Liver (tissue), 9 donors: ENCODE results near the gene PPP1R3G. TPM values are rescaled to one million over a fixed set of nuclear protein-coding genes. Genes with fewer than 3 reads are reported as not detected.
A peak's percentile ranks its signal among the peaks of the same experiment; 100 is the strongest.

Source experiments
- DNase-seq: peaks from one replicate; pipeline ENCODE4 v3.0.0-alpha.2; 2017; ENCODE audit warnings: low spot score
- H3K27ac ChIP-seq, 2 donors: one replicate each; pipeline ENCODE4 v1.7.0; 2013; ENCODE audit warnings: inconsistent platforms in 2 of 2, low read length in 2 of 2, control low read depth in 1 of 2, low read depth in 1 of 2, mild to moderate bottlenecking in 1 of 2
- H3K27me3 ChIP-seq, 4 donors: one replicate each; pipeline versions ENCODE4 v1.6.1 to v1.7.0; 2013; ENCODE audit warnings: low read length in 3 of 4, inconsistent platforms in 1 of 4, mild to moderate bottlenecking in 1 of 4, moderate library complexity in 1 of 4; ENCODE audit not compliant: control insufficient read depth in 4 of 4, insufficient read depth in 4 of 4
- H3K36me3 ChIP-seq, 4 donors: one replicate each; pipeline versions ENCODE4 v1.6.1 to v1.7.0; 2013; ENCODE audit warnings: low read length in 3 of 4, mild to moderate bottlenecking in 3 of 4, low read depth in 1 of 4, moderate library complexity in 1 of 4; ENCODE audit not compliant: control insufficient read depth in 4 of 4, insufficient read depth in 3 of 4
- H3K4me1 ChIP-seq, 4 donors: one replicate each; pipeline versions ENCODE4 v1.6.1 to v1.7.0; 2013; ENCODE audit warnings: low read length in 3 of 4, mild to moderate bottlenecking in 3 of 4, moderate library complexity in 1 of 4; ENCODE audit not compliant: control insufficient read depth in 4 of 4, insufficient read depth in 4 of 4
- H3K4me3 ChIP-seq, 3 donors: one replicate each; pipeline versions ENCODE4 v1.6.1 to v1.7.0; 2013; ENCODE audit warnings: low read length in 3 of 3, control low read depth in 1 of 3, low read depth in 1 of 3, mild to moderate bottlenecking in 1 of 3
- H3K9ac ChIP-seq, 2 donors: one replicate each; pipeline ENCODE4 v1.7.0; 2013; ENCODE audit warnings: low read length in 2 of 2, mild to moderate bottlenecking in 2 of 2, moderate library complexity in 2 of 2, control low read depth in 1 of 2, low read depth in 1 of 2
- H3K9me3 ChIP-seq, 4 donors: one replicate each; pipeline versions ENCODE4 v1.6.1 to v1.7.0; 2013; ENCODE audit warnings: low read length in 3 of 4; ENCODE audit not compliant: control insufficient read depth in 4 of 4
- EGR1 ChIP-seq, 2 donors: IDR thresholded peaks; 2 replicates each; pipeline ENCODE4 v1.6.1; 2016 to 2018; ENCODE audit warnings: antibody characterized with exemption in 2 of 2, low read depth in 2 of 2
- FOXA1 ChIP-seq: IDR thresholded peaks from 2 replicates; pipeline ENCODE4 v1.6.1; 2016; ENCODE audit warnings: antibody characterized with exemption
- FOXA2 ChIP-seq: IDR thresholded peaks from 2 replicates; pipeline ENCODE4 v1.6.1; 2016; ENCODE audit warnings: antibody characterized with exemption
- GABPA ChIP-seq, 2 donors: IDR thresholded peaks in 1 of 2; conservative IDR thresholded peaks in 1 of 2; 2 replicates each; pipeline ENCODE4 v1.6.1; 2016; ENCODE audit warnings: antibody characterized with exemption in 2 of 2, mild to moderate bottlenecking in 1 of 2, moderate library complexity in 1 of 2
- HNF4A ChIP-seq, 2 donors: conservative IDR thresholded peaks; 2 replicates each; pipeline ENCODE4 v1.6.1; 2016; ENCODE audit warnings: antibody characterized with exemption in 2 of 2, mild to moderate bottlenecking in 2 of 2
- HNF4G ChIP-seq: IDR thresholded peaks from 2 replicates; pipeline ENCODE4 v1.6.1; 2016; ENCODE audit warnings: antibody characterized with exemption
- JUND ChIP-seq, 2 donors: IDR thresholded peaks; 2 replicates each; pipeline ENCODE4 v1.6.1; 2016; ENCODE audit warnings: antibody characterized with exemption in 2 of 2
- RAD21 ChIP-seq, 2 donors: IDR thresholded peaks; 2 replicates each; pipeline ENCODE4 v1.6.1; 2016; ENCODE audit warnings: antibody characterized with exemption in 2 of 2, mild to moderate bottlenecking in 2 of 2
- RXRA ChIP-seq, 2 donors: IDR thresholded peaks; 2 replicates each; pipeline ENCODE4 v1.6.1; 2017 to 2018; ENCODE audit warnings: antibody characterized with exemption in 2 of 2, mild to moderate bottlenecking in 1 of 2
- TAF1 ChIP-seq: conservative IDR thresholded peaks from 2 replicates; pipeline ENCODE4 v1.6.1; 2016; ENCODE audit warnings: antibody characterized with exemption, mild to moderate bottlenecking
- YY1 ChIP-seq: IDR thresholded peaks from 2 replicates; pipeline ENCODE4 v1.6.1; 2016; ENCODE audit warnings: antibody characterized with exemption, mild to moderate bottlenecking
- ZBTB33 ChIP-seq: IDR thresholded peaks from 2 replicates; pipeline ENCODE4 v1.6.1; 2016; ENCODE audit warnings: antibody characterized with exemption
- WGBS: extraction: QIAGEN DNeasy Blood & Tissue Kit; methylation state at CpG from one replicate; pipeline ENCODE4 v1.1.7; 2013; 5-methylcytosine and 5-hydroxymethylcytosine counted together
- polyA plus RNA-seq, 2 donors: library from polyadenylated mRNA; stranded (reverse) in 1 of 2; unstranded in 1 of 2; fragments of 200-250 nt in 1 of 2; fragments of >200 nt in 1 of 2; fragmentation: Nextera tagmentation in 1 of 2; extraction: Ambion mirVana in 1 of 2; gene quantifications; one replicate each; pipeline versions ENCODE4 v1.2.1 to v1.2.3, GENCODE V29; 2013 to 2015
- total RNA-seq, 2 donors: library from RNA; depleted of rRNA; stranded (reverse); fragments of >200 nt; gene quantifications; one replicate each; pipeline ENCODE4 v1.2.3, GENCODE V29; 2014
- TF ChIP-seq, protein P1 (sequence below): IDR thresholded peaks from 2 replicates; pipeline ENCODE4 v1.6.1; 2016; ENCODE audit warnings: antibody characterized with exemption, mild to moderate bottlenecking
- TF ChIP-seq, protein P2 (sequence below): fragments of 150-350 bp; IDR thresholded peaks from 2 replicates; pipeline ENCODE4 v1.5.1; 2017; ENCODE audit warnings: improper control_type of control experiment, low read depth, low read length; ENCODE audit not compliant: missing input control
- TF ChIP-seq, protein P3 (sequence below): IDR thresholded peaks from 2 replicates; pipeline ENCODE4 v1.6.1; 2016; ENCODE audit warnings: antibody characterized with exemption
- TF ChIP-seq, protein P4 (sequence below): IDR thresholded peaks from 2 replicates; pipeline ENCODE4 v1.6.1; 2016; ENCODE audit warnings: antibody characterized with exemption
- donor health status: healthy.
- donor health status: healthy.
- donor health status: healthy.
- donor health status: healthy.
- donor health status: healthy.

PPP1R3G gene
- total and polyA plus RNA-seq, 4 donors = 0.25 to 3.0 (median 0.47) TPM

DNA sequence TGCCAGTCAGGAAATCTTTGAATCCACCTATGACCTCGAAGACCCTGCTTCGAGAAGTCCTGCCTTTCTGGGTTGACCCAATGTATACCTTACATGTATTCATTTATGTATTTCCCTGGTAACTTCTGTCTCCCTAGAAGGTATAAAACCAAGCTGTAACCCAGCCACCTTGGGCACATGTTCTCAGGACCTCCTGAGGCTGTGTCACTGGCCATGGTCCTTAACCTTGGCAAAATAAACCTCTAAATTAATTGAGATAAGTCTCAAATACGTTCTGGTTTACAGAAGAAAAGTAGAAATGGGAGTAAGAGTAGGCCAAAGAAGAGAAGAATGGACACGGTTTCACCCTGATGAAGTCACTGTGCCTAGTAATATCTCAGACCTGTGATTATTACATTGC lies 30.0 kb upstream of the PPP1R3G start:
- Histone ChIP-seq H3K27ac (no peak overlapping the region), H3K9ac (no peak overlapping the region), H3K4me3 (no peak overlapping the region), H3K4me1 (peaks cover 0 to 11% (median 2%) of the 10 kb centered on the region in 4 donors), H3K9me3 (peaks cover 0 to 7% (median 2%) of the 10 kb centered on the region in 4 donors), H3K27me3 (no peaks in the 10 kb centered on the region), H3K36me3 (no peaks in the 10 kb centered on the region)
- DNase-seq = no peak
- TF ChIP-seq, protein P1, sequence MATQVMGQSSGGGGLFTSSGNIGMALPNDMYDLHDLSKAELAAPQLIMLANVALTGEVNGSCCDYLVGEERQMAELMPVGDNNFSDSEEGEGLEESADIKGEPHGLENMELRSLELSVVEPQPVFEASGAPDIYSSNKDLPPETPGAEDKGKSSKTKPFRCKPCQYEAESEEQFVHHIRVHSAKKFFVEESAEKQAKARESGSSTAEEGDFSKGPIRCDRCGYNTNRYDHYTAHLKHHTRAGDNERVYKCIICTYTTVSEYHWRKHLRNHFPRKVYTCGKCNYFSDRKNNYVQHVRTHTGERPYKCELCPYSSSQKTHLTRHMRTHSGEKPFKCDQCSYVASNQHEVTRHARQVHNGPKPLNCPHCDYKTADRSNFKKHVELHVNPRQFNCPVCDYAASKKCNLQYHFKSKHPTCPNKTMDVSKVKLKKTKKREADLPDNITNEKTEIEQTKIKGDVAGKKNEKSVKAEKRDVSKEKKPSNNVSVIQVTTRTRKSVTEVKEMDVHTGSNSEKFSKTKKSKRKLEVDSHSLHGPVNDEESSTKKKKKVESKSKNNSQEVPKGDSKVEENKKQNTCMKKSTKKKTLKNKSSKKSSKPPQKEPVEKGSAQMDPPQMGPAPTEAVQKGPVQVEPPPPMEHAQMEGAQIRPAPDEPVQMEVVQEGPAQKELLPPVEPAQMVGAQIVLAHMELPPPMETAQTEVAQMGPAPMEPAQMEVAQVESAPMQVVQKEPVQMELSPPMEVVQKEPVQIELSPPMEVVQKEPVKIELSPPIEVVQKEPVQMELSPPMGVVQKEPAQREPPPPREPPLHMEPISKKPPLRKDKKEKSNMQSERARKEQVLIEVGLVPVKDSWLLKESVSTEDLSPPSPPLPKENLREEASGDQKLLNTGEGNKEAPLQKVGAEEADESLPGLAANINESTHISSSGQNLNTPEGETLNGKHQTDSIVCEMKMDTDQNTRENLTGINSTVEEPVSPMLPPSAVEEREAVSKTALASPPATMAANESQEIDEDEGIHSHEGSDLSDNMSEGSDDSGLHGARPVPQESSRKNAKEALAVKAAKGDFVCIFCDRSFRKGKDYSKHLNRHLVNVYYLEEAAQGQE = no peak
- TF ChIP-seq YY1 (no peak), EGR1 (IDR thresholded peaks at IDR 0.05; ENCODE audit: low read depth in 2 of 2) (no peak), RXRA (IDR thresholded peaks at IDR 0.05) (no peak), HNF4A (conservative IDR thresholded peaks at IDR 0.05) (no peak), GABPA (IDR thresholded peaks at IDR 0.05 in 1 of 2, conservative IDR thresholded peaks at IDR 0.05 in 1 of 2) (no peak), FOXA1 (no peak), FOXA2 (no peak)
- 89% methylated on average over 4 of the region's 4 CpGs for WGBS

- H3K4me1 ChIP-seq = peaks cover 6 to 18% (median 10%) of the 10 kb centered on the region in 4 donors
- H3K36me3 ChIP-seq = no peaks in the 10 kb centered on the region
- no peak for TF ChIP-seq YY1
- no peak for TF ChIP-seq TAF1
- no peak for TF ChIP-seq FOXA1
- no peak for TF ChIP-seq JUND (IDR thresholded peaks at IDR 0.05)
- TF ChIP-seq, protein P2, sequence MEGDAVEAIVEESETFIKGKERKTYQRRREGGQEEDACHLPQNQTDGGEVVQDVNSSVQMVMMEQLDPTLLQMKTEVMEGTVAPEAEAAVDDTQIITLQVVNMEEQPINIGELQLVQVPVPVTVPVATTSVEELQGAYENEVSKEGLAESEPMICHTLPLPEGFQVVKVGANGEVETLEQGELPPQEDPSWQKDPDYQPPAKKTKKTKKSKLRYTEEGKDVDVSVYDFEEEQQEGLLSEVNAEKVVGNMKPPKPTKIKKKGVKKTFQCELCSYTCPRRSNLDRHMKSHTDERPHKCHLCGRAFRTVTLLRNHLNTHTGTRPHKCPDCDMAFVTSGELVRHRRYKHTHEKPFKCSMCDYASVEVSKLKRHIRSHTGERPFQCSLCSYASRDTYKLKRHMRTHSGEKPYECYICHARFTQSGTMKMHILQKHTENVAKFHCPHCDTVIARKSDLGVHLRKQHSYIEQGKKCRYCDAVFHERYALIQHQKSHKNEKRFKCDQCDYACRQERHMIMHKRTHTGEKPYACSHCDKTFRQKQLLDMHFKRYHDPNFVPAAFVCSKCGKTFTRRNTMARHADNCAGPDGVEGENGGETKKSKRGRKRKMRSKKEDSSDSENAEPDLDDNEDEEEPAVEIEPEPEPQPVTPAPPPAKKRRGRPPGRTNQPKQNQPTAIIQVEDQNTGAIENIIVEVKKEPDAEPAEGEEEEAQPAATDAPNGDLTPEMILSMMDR = no peak
- TF ChIP-seq RXRA (IDR thresholded peaks at IDR 0.05) = no peak
- no peak for TF ChIP-seq FOXA2
- no peak for TF ChIP-seq RAD21 (IDR thresholded peaks at IDR 0.05)
- TF ChIP-seq HNF4G = no peak
- TF ChIP-seq, protein P3, sequence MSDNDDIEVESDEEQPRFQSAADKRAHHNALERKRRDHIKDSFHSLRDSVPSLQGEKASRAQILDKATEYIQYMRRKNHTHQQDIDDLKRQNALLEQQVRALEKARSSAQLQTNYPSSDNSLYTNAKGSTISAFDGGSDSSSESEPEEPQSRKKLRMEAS = no peak
- TF ChIP-seq HNF4A (conservative IDR thresholded peaks at IDR 0.05) = no peak
- TF ChIP-seq, protein P4, sequence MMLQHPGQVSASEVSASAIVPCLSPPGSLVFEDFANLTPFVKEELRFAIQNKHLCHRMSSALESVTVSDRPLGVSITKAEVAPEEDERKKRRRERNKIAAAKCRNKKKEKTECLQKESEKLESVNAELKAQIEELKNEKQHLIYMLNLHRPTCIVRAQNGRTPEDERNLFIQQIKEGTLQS = no peak
- TF ChIP-seq GABPA (IDR thresholded peaks at IDR 0.05 in 1 of 2, conservative IDR thresholded peaks at IDR 0.05 in 1 of 2) = no peak
- no peak for TF ChIP-seq ZBTB33
- TF ChIP-seq, protein P1 = no peak
- H3K27ac ChIP-seq = no peak overlapping the region
- WGBS = 89% methylated on average over 8 of the region's 8 CpGs
- peak overlapping the region in 1 of 2 donors; percentile 7 for H3K9ac ChIP-seq
- no peaks in the 10 kb centered on the region for H3K27me3 ChIP-seq
- H3K4me3 ChIP-seq = no peak overlapping the region
- no peaks in the 10 kb centered on the region for H3K9me3 ChIP-seq
- DNase-seq = no peak
These were observed 26.9 kb upstream of the PPP1R3G start for GRCh38 chr6:5058254-5058653.
